Retinal pigment epithelial cell (primary cell): ENCODE data around the gene TMEM217.
A peak's percentile ranks its signal among the peaks of the same experiment; 100 is the strongest.
"Not testable (repeated sequence)": the region's sequence is repeated elsewhere in the genome, so short reads cannot be mapped to it uniquely, and the experiment has no call there.

ENCODE experiments used
- DNase-seq: peaks from one replicate; pipeline ENCODE4 v3.0.0-alpha.2; 2010; ENCODE audit warnings: low read depth
- H3K4me3 ChIP-seq: 2 replicates; pipeline ENCODE4 v1.5.1; 2011; ENCODE audit warnings: mild to moderate bottlenecking, low read length, control low read depth, moderate library complexity
- TF ChIP-seq, protein P1 (sequence below): conservative IDR thresholded peaks from 2 replicates; pipeline ENCODE4 v1.5.1; 2011; ENCODE audit warnings: low read depth, low read length, control low read depth, inconsistent platforms

Gene TMEM217

GRCh38 chr6:37205997-37206340 is 52.0 kb downstream of the TMEM217 start:
- DNase-seq = no peak
- no peak overlapping the region for H3K4me3 ChIP-seq
- TF ChIP-seq, protein P1, sequence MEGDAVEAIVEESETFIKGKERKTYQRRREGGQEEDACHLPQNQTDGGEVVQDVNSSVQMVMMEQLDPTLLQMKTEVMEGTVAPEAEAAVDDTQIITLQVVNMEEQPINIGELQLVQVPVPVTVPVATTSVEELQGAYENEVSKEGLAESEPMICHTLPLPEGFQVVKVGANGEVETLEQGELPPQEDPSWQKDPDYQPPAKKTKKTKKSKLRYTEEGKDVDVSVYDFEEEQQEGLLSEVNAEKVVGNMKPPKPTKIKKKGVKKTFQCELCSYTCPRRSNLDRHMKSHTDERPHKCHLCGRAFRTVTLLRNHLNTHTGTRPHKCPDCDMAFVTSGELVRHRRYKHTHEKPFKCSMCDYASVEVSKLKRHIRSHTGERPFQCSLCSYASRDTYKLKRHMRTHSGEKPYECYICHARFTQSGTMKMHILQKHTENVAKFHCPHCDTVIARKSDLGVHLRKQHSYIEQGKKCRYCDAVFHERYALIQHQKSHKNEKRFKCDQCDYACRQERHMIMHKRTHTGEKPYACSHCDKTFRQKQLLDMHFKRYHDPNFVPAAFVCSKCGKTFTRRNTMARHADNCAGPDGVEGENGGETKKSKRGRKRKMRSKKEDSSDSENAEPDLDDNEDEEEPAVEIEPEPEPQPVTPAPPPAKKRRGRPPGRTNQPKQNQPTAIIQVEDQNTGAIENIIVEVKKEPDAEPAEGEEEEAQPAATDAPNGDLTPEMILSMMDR = no peak

- DNase-seq = no peak
- no peak overlapping the region for H3K4me3 ChIP-seq
- TF ChIP-seq, protein P1 = no peak
Measured at GRCh38 chr6:37205175-37205996, 52.6 kb downstream of the TMEM217 start.

GRCh38 chr6:37204014-37204751 is 53.8 kb downstream of the TMEM217 start:
- no peak overlapping the region for H3K4me3 ChIP-seq
- TF ChIP-seq, protein P1 = no peak
- peak; percentile 44 for DNase-seq

- no peak for DNase-seq
- H3K4me3 ChIP-seq = no peak overlapping the region
- TF ChIP-seq, protein P1 = no peak
Measured at GRCh38 chr6:37202788-37203491, 55.0 kb downstream of the TMEM217 start.

DNA sequence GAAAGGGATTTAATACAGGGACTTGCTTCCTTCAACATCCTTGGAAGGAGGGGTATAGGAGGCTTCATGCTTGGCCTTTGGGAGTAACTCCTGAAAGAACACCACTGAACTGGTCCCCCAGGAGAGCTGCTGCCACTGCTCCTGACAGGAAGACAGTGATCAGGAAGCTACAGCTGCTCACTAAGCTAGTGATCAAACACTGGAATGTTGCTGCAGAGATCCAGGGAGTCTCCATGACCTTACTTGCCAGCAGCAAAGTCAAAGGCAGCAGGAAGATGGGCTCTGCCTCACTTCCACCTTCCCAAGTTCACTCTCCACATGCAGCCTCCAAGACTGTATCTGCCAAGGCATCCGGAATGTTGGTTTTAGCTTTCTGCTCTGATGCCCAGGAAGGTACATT is 56.2 kb downstream of the TMEM217 start:
- TF ChIP-seq, protein P1 = no peak
- DNase-seq = no peak
- no peak overlapping the region for H3K4me3 ChIP-seq

DNA sequence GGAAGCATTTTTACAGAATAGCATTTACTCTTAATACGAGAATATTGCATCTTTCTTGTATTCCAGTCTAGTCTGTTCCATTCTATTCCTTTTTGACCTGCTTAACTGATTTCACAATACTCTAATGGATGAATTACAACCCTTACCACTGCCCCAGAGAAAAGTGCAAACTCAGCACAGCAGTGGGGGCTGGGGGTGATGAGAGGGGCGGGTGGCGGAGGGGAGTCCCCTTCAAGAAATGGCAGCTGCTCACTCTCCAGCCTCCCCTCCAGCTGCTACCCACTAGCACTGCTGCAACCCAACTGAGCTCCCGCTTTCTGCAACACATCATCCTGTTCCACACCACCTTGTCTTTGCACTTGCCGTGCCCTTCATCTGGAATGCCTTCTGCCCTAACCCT is 57.9 kb downstream of the TMEM217 start:
- DNase-seq = no peak
- no peak overlapping the region for H3K4me3 ChIP-seq
- TF ChIP-seq, protein P1 = no peak

- H3K4me3 ChIP-seq, DNase-seq: not testable (repeated sequence)
Measured at GRCh38 chr6:37196451-37196850, 61.5 kb downstream of the TMEM217 start.

DNA sequence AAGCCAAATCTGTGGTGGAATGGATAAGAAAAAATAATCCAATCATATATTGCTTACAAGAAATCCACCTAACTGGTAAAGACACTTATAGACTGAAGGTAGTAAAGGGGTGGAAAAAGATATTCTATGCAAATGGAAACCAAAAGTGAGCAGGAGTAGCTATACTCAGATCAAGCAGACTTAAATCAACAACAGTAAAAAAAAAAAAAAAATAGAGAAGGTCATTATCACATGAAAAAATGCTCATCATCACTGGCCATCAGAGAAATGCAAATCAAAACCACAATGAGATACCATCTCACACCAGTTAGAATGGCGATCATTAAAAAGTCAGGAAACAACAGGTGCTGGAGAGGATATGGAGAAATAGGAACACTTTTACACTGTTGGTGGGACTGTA is 63.1 kb downstream of the TMEM217 start:
- DNase-seq = not testable (repeated sequence)

More for the DNA sequence above, 63.1 kb downstream of the TMEM217 start:
- not testable (repeated sequence) for H3K4me3 ChIP-seq
